Measurements from ENCODE around the gene CDHR2. TPM values are rescaled to one million over a fixed set of nuclear protein-coding genes. Genes with fewer than 3 reads are reported as not detected.

CDHR2 gene
- total RNA-seq, 2 experiments from 2014 or later: 0.23 to 0.47 TPM

GRCh38 chr5:176557846-176558245 lies 8.7 kb downstream of the CDHR2 start:
- Mint-ChIP-seq H3K27ac (no peak overlapping the region), H3K9me3 (no peaks in the 10 kb centered on the region), H3K4me3 (no peak overlapping the region), H3K27me3 (peaks cover 3% of the 10 kb centered on the region), H3K36me3 (ENCODE audit: low read depth) (no peaks in the 10 kb centered on the region), H3K4me1 (ENCODE audit: low read depth) (peaks cover 62% of the 10 kb centered on the region)
- POLR2A ChIA-PET: no interaction called here
- intact Hi-C loops (cut with micrococcal nuclease): no loop called here
- TF ChIP-seq CTCF (IDR thresholded peaks at IDR 0.05): no peak
- ATAC-seq (no peak), DNase-seq (no peak)
- CTCF ChIA-PET: interaction anchor here (0.6 kb wide), 1 partner anchor 141 kb away, joined by 3 read pairs; the partner anchor contains the start of gene CLTB

- no peaks in the 10 kb centered on the region for H3K36me3 Mint-ChIP-seq (ENCODE audit: low read depth)
- H3K27me3 Mint-ChIP-seq: peaks cover 3% of the 10 kb centered on the region
- no peaks in the 10 kb centered on the region for H3K9me3 Mint-ChIP-seq
- no peak overlapping the region for H3K27ac Mint-ChIP-seq
- H3K4me3 Mint-ChIP-seq: no peak overlapping the region
- H3K4me1 Mint-ChIP-seq (ENCODE audit: low read depth): peaks cover 46% of the 10 kb centered on the region
- DNase-seq: peak; percentile 45
- POLR2A ChIA-PET: no interaction called here
- CTCF ChIA-PET: no interaction called here
- intact Hi-C loops (cut with micrococcal nuclease): no loop called here
- TF ChIP-seq CTCF (IDR thresholded peaks at IDR 0.05): peak; percentile 39
- ATAC-seq: peak; percentile 34
Measured at GRCh38 chr5:176559683-176560082, 10.5 kb downstream of the CDHR2 start.

- DNase-seq (peak; percentile 86), ATAC-seq (peak; percentile 80)
- H3K4me1 Mint-ChIP-seq (ENCODE audit: low read depth): peaks cover 39% of the 10 kb centered on the region
- intact Hi-C loops (cut with micrococcal nuclease): no loop called here
- H3K36me3 Mint-ChIP-seq (ENCODE audit: low read depth): no peaks in the 10 kb centered on the region
- ChIA-PET POLR2A (no interaction called here), CTCF (interaction anchor here (1.1 kb wide), 1 partner anchor 14 kb away, joined by 6 read pairs; no protein-coding TSS in a partner anchor)
- H3K9me3 Mint-ChIP-seq: no peaks in the 10 kb centered on the region
- no peak overlapping the region for H3K27ac Mint-ChIP-seq
- no peak for TF ChIP-seq CTCF (IDR thresholded peaks at IDR 0.05)
- peaks cover 3% of the 10 kb centered on the region for H3K27me3 Mint-ChIP-seq
- H3K4me3 Mint-ChIP-seq: no peak overlapping the region
Measured at GRCh38 chr5:176560364-176560763, 11.2 kb downstream of the CDHR2 start.

- intact Hi-C loops (cut with micrococcal nuclease): no loop called here
- Mint-ChIP-seq H3K36me3 (ENCODE audit: low read depth) (no peaks in the 10 kb centered on the region), H3K4me1 (ENCODE audit: low read depth) (peaks cover 32% of the 10 kb centered on the region), H3K9me3 (no peaks in the 10 kb centered on the region), H3K27me3 (peaks cover 3% of the 10 kb centered on the region), H3K27ac (no peak overlapping the region), H3K4me3 (no peak overlapping the region)
- DNase-seq (no peak), ATAC-seq (peak; percentile 17)
- POLR2A ChIA-PET: no interaction called here
- CTCF ChIA-PET: interaction anchor here (1.1 kb wide), 1 partner anchor 13 kb away, joined by 6 read pairs; no protein-coding TSS in a partner anchor
- no peak for TF ChIP-seq CTCF (IDR thresholded peaks at IDR 0.05)
Measured at GRCh38 chr5:176561259-176561658, 12.1 kb downstream of the CDHR2 start.

DNA sequence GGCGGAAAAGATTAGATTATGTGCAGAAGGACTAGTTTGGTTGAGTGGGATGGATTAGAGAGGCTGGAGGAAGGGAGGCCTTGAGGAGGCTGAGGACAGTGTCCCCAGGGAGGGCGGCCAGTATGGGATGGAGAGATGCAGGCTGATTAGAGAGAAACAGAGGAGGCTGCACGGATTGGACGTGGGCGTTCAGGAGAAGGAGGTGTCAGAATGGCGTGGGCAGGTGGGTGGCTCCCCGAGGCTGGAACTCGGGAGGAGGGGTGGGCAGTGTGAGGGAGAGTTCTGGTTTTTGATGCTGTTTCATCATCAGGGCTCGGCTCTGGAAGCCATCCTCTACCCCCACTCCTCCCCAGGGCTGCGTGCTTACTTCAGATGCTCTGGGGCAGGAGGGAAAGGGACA lies 13.0 kb downstream of the CDHR2 start:
- Mint-ChIP-seq H3K4me3 (no peak overlapping the region), H3K9me3 (no peaks in the 10 kb centered on the region), H3K4me1 (ENCODE audit: low read depth) (peaks cover 30% of the 10 kb centered on the region), H3K36me3 (ENCODE audit: low read depth) (no peaks in the 10 kb centered on the region), H3K27me3 (peaks cover 3% of the 10 kb centered on the region), H3K27ac (no peak overlapping the region)
- DNase-seq (no peak), ATAC-seq (no peak)
- no peak for TF ChIP-seq CTCF (IDR thresholded peaks at IDR 0.05)
- POLR2A ChIA-PET: interaction anchor here (0.7 kb wide), 1 partner anchor 116 kb away, joined by 3 read pairs; no protein-coding TSS in a partner anchor
- intact Hi-C loops (cut with micrococcal nuclease): no loop called here
- CTCF ChIA-PET: interaction anchor here (1.7 to 2.1 kb wide), 2 partner anchors 96 to 146 kb away, joined by 5 read pairs; partner anchors contain the start of gene CLTB

All from activated CD8-positive, alpha-beta T cell treated with anti-CD3 and anti-CD28 coated beads for 36 hours (primary cell).